H1 (cell line): ENCODE data around the gene PDE3A.

Experiments
- KDM1A ChIP-seq: fragments of 200-600, 300-600 bp; sonication (generic); IDR thresholded peaks from 2 replicates; pipeline ENCODE4 v1.7.1; 2016; ENCODE audit warnings: mild to moderate bottlenecking, low read length, borderline replicate concordance
- SP1 ChIP-seq: IDR thresholded peaks from 2 replicates; pipeline ENCODE4 v1.6.1; 2011; ENCODE audit warnings: low read depth, low read length
- TF ChIP-seq, protein P1 (sequence below), 3 experiments: IDR thresholded peaks; 1 replicate in 2 of 3; 2 replicates in 1 of 3; pipeline versions ENCODE4 v1.5.1 to v1.6.1; 2011; ENCODE audit warnings: low read length in 3 of 3, mild to moderate bottlenecking in 3 of 3, inconsistent platforms in 2 of 3, low read depth in 1 of 3, moderate library complexity in 1 of 3; ENCODE audit not compliant: insufficient read depth in 1 of 3; ENCODE audit errors: control extremely low read depth in 1 of 3

DNA sequence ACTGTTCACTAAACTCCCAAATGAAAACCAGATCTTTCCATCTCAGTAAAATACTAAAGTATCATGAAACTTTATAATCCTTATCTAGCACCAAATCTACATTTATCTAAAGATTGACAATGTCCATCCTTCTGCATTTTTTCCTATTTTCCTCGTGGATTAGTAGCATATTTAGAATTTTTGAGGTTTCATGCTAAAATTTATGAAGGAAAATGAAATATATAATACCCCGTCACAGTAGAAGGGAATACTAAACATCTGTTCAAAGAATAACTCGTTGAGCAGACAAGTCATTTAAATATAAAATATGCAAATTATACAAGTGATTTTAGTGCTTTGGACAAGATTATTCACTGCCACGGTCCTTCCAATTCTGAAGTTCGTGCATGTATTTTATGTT lies 204.1 kb downstream of the PDE3A start:
- TF ChIP-seq, protein P1, sequence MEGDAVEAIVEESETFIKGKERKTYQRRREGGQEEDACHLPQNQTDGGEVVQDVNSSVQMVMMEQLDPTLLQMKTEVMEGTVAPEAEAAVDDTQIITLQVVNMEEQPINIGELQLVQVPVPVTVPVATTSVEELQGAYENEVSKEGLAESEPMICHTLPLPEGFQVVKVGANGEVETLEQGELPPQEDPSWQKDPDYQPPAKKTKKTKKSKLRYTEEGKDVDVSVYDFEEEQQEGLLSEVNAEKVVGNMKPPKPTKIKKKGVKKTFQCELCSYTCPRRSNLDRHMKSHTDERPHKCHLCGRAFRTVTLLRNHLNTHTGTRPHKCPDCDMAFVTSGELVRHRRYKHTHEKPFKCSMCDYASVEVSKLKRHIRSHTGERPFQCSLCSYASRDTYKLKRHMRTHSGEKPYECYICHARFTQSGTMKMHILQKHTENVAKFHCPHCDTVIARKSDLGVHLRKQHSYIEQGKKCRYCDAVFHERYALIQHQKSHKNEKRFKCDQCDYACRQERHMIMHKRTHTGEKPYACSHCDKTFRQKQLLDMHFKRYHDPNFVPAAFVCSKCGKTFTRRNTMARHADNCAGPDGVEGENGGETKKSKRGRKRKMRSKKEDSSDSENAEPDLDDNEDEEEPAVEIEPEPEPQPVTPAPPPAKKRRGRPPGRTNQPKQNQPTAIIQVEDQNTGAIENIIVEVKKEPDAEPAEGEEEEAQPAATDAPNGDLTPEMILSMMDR (IDR thresholded peaks at IDR 0.05; ENCODE audit: control extremely low read depth in 1 of 3, insufficient read depth in 1 of 3, low read depth in 1 of 3, low read length in 3 of 3), result no peak
- TF ChIP-seq KDM1A (no peak), SP1 (no peak)
